GM12878 (cell line): ENCODE data around the gene WFIKKN1. TPM values are rescaled to one million over a fixed set of nuclear protein-coding genes. Genes with fewer than 3 reads are reported as not detected.
A peak's percentile ranks its signal among the peaks of the same experiment; 100 is the strongest.

Experiments
- CEBPZ ChIP-seq: fragments of 150-350 bp; IDR thresholded peaks from 2 replicates; pipeline ENCODE4 v1.6.1; 2016; ENCODE audit warnings: low read depth, low read length
- GATAD2B ChIP-seq: fragments of 450-650 bp; conservative IDR thresholded peaks from 2 replicates; pipeline ENCODE4 v1.6.1; 2017; ENCODE audit warnings: low read depth, mild to moderate bottlenecking, moderate library complexity
- JUND ChIP-seq: IDR thresholded peaks from 2 replicates; pipeline ENCODE4 v1.6.1; 2012; ENCODE audit warnings: low read depth, mild to moderate bottlenecking, low read length, improper control_type of control experiment, moderate library complexity
- KLF5 ChIP-seq: fragments of 450-650 bp; IDR thresholded peaks from 2 replicates; pipeline ENCODE4 v1.6.1; 2014; ENCODE audit warnings: mild to moderate bottlenecking; ENCODE audit not compliant: partially characterized antibody
- MEF2B ChIP-seq: fragments of 450-650 bp; IDR thresholded peaks from 2 replicates; pipeline ENCODE4 v1.6.1; 2018; ENCODE audit warnings: mild to moderate bottlenecking, moderate library complexity; ENCODE audit not compliant: partially characterized antibody, poor library complexity, severe bottlenecking
- NR2F1 ChIP-seq: fragments of 450-650 bp; conservative IDR thresholded peaks from 2 replicates; pipeline ENCODE4 v1.6.1; 2017; ENCODE audit warnings: mild to moderate bottlenecking
- NRF1 ChIP-seq: conservative IDR thresholded peaks from 2 replicates; pipeline ENCODE4 v1.6.1; 2011; ENCODE audit warnings: mild to moderate bottlenecking, low read depth, low read length, improper control_type of control experiment
- RUNX3 ChIP-seq: IDR thresholded peaks from 2 replicates; pipeline ENCODE4 v1.6.1; 2012; ENCODE audit warnings: low read length, inconsistent platforms
- TAF1 ChIP-seq: IDR thresholded peaks from 2 replicates; pipeline ENCODE4 v1.6.1; 2011; ENCODE audit warnings: mild to moderate bottlenecking, low read depth, low read length, borderline replicate concordance
- ZNF687 ChIP-seq: fragments of 450-650 bp; IDR thresholded peaks from 2 replicates; pipeline ENCODE4 v1.6.1; 2017; ENCODE audit warnings: mild to moderate bottlenecking, moderate library complexity
- polyA plus RNA-seq, 11 experiments: library from polyadenylated mRNA; depleted of rRNA in 4 of 11; unstranded in 6 of 11; stranded (reverse) in 5 of 11; fragments of >200 nt; fragmentation: Nextera tagmentation in 4 of 11; fragmentation: Illumina TruSeq in 1 of 11; extraction: Ambion mirVana in 4 of 11; extraction: Trizol in 1 of 11; gene quantifications; 1 replicate in 1 of 11; 2 replicates in 10 of 11; pipeline versions ENCODE4 v1.2.1 to v1.2.3, GENCODE V29; 2011 to 2016; ENCODE audit warnings: inconsistent platforms in 2 of 11, missing spikeins in 2 of 11, low read depth in 1 of 11
- total RNA-seq, 4 experiments: library from RNA; depleted of rRNA in 3 of 4; stranded (reverse); fragments of >200 nt in 3 of 4; fragmentation: Illumina TruSeq in 1 of 4; extraction: Trizol in 1 of 4; gene quantifications; 2 replicates each; pipeline versions ENCODE4 v1.2.1 to v1.2.3, GENCODE V29; 2013 to 2021

The WFIKKN1 gene
- total and polyA plus RNA-seq, 10 of the 15 experiments (the other 5 are each of a cell fraction or from before 2014, with no cell fraction given), result 0.01 to 0.41 (median 0.05) TPM; not detected in 2

GRCh38 chr16:679814-680624, 49.2 kb downstream of the WFIKKN1 start, which contains the start of gene STUB1 (continued):
- no peak for TF ChIP-seq JUND
- TF ChIP-seq CEBPZ, result no peak
- TF ChIP-seq NR2F1, result 0 out of 2 replicates have a peak, but pooled peaks have one; percentile 60
- no peak; the same call in 1 of the 2 replicates for TF ChIP-seq TAF1
- TF ChIP-seq KLF5, result peak; percentile 34
- TF ChIP-seq ZNF687, result peak; percentile 61
- TF ChIP-seq NRF1, result peak; percentile 57
- no peak for TF ChIP-seq MEF2B
- TF ChIP-seq GATAD2B, result peak; percentile 94
- TF ChIP-seq RUNX3, result no peak
